B cell (primary cell): ENCODE results near the gene SLC35B2. TPM values are rescaled to one million over a fixed set of nuclear protein-coding genes. Genes with fewer than 3 reads are reported as not detected.

Experiments
- ATAC-seq: fragments of 200-7000 bp; cut with Tn5 transposase; one replicate; pipeline ENCODE4 v1.10.0; 2021; ENCODE audit warnings: low read depth, mild to moderate bottlenecking, moderate number of reproducible peaks, moderate library complexity
- CTCF ChIA-PET: fragments of 350-600 bp; sonication (Branson Sonifier 250); formaldehyde crosslinking; loops from one replicate; lab custom pipeline; 2021; ENCODE audit warnings: antibody characterized with exemption, inconsistent platforms; lab: Charles Lee
- POLR2A ChIA-PET: fragments of 350-600 bp; sonication (Branson Sonifier 250); formaldehyde crosslinking; loops from one replicate; lab custom pipeline; 2021; ENCODE audit warnings: antibody characterized with exemption; lab: Charles Lee
- DNase-seq: peaks from one replicate; pipeline ENCODE4 v3.0.0; 2013
- H2AFZ ChIP-seq: 2 replicates; pipeline ENCODE4 v1.6.1; 2012; ENCODE audit warnings: mild to moderate bottlenecking, low read depth, low read length; ENCODE audit not compliant: insufficient read depth, poor library complexity, severe bottlenecking
- H3K27ac ChIP-seq, 2 donors: 1 replicate in 1 of 2; 2 replicates in 1 of 2; pipeline ENCODE4 v1.5.1; 2012 to 2013; ENCODE audit warnings: low read length in 2 of 2, mild to moderate bottlenecking in 2 of 2, moderate library complexity in 1 of 2
- H3K27me3 ChIP-seq, 4 experiments: fragments of 200-600 bp in 1 of 4; sonication (generic) in 1 of 4; replicated peaks in 1 of 4; 1 replicate in 2 of 4; 2 replicates in 2 of 4; pipeline versions ENCODE4 v1.6.1 to v1.7.0; 2013 to 2016; ENCODE audit warnings: low read length in 3 of 4, mild to moderate bottlenecking in 2 of 4, mixed read lengths in 1 of 4, moderate library complexity in 1 of 4; ENCODE audit not compliant: insufficient read depth in 4 of 4, control insufficient read depth in 3 of 4; ENCODE audit errors: control extremely low read depth in 1 of 4
- H3K36me3 ChIP-seq, 2 experiments: replicated peaks in 1 of 2; 1 replicate in 1 of 2; 2 replicates in 1 of 2; pipeline versions ENCODE4 v1.6.1 to v1.7.1; 2013; ENCODE audit warnings: low read length in 1 of 2; ENCODE audit not compliant: insufficient read depth in 2 of 2, control insufficient read depth in 1 of 2; ENCODE audit errors: control extremely low read depth in 1 of 2, extremely low read depth in 1 of 2
- H3K4me1 ChIP-seq, 2 donors: fragments of 200-600 bp in 1 of 2; sonication (generic) in 1 of 2; 1 replicate in 1 of 2; 2 replicates in 1 of 2; pipeline versions ENCODE4 v1.5.1 to v1.6.1; 2013 to 2017; ENCODE audit warnings: low read length in 2 of 2; ENCODE audit not compliant: control insufficient read depth in 2 of 2, insufficient read depth in 2 of 2
- H3K4me2 ChIP-seq: replicated peaks from 2 replicates; pipeline ENCODE3; 2012; ENCODE audit warnings: mild to moderate bottlenecking, low read depth, low read length; ENCODE audit not compliant: poor library complexity, severe bottlenecking
- H3K4me3 ChIP-seq, 5 experiments: fragments of 200-600 bp in 1 of 5; sonication (generic) in 1 of 5; 1 replicate in 3 of 5; 2 replicates in 2 of 5; pipeline versions ENCODE4 v1.5.1 to v1.7.0; 2011 to 2016; ENCODE audit warnings: low read length in 4 of 5, mild to moderate bottlenecking in 4 of 5, low read depth in 2 of 5, control low read depth in 1 of 5, moderate library complexity in 1 of 5; ENCODE audit not compliant: insufficient read depth in 1 of 5; ENCODE audit errors: control extremely low read depth in 1 of 5, extremely low read depth in 1 of 5
- H3K79me2 ChIP-seq: fragments of 200-600 bp; sonication (generic); one replicate; pipeline ENCODE4 v1.6.0; 2016; ENCODE audit warnings: low read length; ENCODE audit not compliant: control insufficient read depth, insufficient read depth
- H3K9ac ChIP-seq: fragments of 200-600 bp; sonication (generic); 2 replicates; pipeline ENCODE4 v1.6.1; 2017; ENCODE audit warnings: mild to moderate bottlenecking, low read length, moderate library complexity
- H3K9me3 ChIP-seq, 3 donors: one replicate each; pipeline versions ENCODE4 v1.6.1 to v1.7.1; 2013; ENCODE audit warnings: low read length in 2 of 3; ENCODE audit not compliant: control insufficient read depth in 2 of 3, insufficient read depth in 1 of 3; ENCODE audit errors: control extremely low read depth in 1 of 3
- H4K20me1 ChIP-seq: 2 replicates; pipeline ENCODE4 v1.6.0; 2012; ENCODE audit warnings: mild to moderate bottlenecking, low read length; ENCODE audit not compliant: insufficient read depth, control insufficient read depth, poor library complexity, severe bottlenecking
- H3K27ac Mint-ChIP-seq: one replicate; pipeline ENCODE4 v1.8.0; 2021; ENCODE audit warnings: mixed read lengths
- H3K27me3 Mint-ChIP-seq: one replicate; pipeline ENCODE4 v1.8.0; 2021; ENCODE audit warnings: mixed read lengths
- H3K4me1 Mint-ChIP-seq: one replicate; pipeline ENCODE4 v1.8.0; 2021; ENCODE audit warnings: mixed read lengths
- H3K4me3 Mint-ChIP-seq: one replicate; pipeline ENCODE4 v1.8.0; 2021; ENCODE audit warnings: mixed read lengths
- H3K9me3 Mint-ChIP-seq: one replicate; pipeline ENCODE4 v1.8.0; 2022; ENCODE audit warnings: mixed read lengths; ENCODE audit not compliant: insufficient read depth
- EZH2 ChIP-seq: IDR thresholded peaks from 2 replicates; pipeline ENCODE4 v1.6.1; 2012; ENCODE audit warnings: borderline replicate concordance, low read depth, mild to moderate bottlenecking, moderate library complexity, low read length; ENCODE audit not compliant: insufficient read depth, poor library complexity, severe bottlenecking
- WGBS: methylation state at CpG from one replicate; pipeline ENCODE4 v1.1.5; 2013; ENCODE audit warnings: missing lambda C conversion rate; ENCODE audit not compliant: insufficient coverage; 5-methylcytosine and 5-hydroxymethylcytosine counted together
- intact Hi-C: fragments of 100-400 bp; cut with micrococcal nuclease; formaldehyde crosslinking; loops from one replicate; pipeline ENCODE4 v1.10.0; 2022
- polyA plus RNA-seq: library from polyadenylated mRNA; depleted of rRNA; stranded (reverse); fragments of >200 nt; gene quantifications from 2 replicates; pipeline ENCODE4 v1.2.3, GENCODE V29; 2012
- total RNA-seq, 2 donors: library from RNA; stranded (reverse); fragments of 120-200 nt in 1 of 2; gene quantifications; 1 replicate in 1 of 2; 2 replicates in 1 of 2; pipeline versions ENCODE4 v1.2.3 to v1.2.4, GENCODE V29; 2013 to 2022
- TF ChIP-seq, protein P1 (sequence below): fragments of 200-600 bp; IDR thresholded peaks from one replicate; pipeline ENCODE4 v1.8.0; 2022; ENCODE audit warnings: antibody characterized with exemption, mild to moderate bottlenecking

The SLC35B2 gene
- total and polyA plus RNA-seq, 2 donors (not counting 1 experiment from before 2014, with no cell fraction given), result 30.0 to 35.2 TPM

DNA sequence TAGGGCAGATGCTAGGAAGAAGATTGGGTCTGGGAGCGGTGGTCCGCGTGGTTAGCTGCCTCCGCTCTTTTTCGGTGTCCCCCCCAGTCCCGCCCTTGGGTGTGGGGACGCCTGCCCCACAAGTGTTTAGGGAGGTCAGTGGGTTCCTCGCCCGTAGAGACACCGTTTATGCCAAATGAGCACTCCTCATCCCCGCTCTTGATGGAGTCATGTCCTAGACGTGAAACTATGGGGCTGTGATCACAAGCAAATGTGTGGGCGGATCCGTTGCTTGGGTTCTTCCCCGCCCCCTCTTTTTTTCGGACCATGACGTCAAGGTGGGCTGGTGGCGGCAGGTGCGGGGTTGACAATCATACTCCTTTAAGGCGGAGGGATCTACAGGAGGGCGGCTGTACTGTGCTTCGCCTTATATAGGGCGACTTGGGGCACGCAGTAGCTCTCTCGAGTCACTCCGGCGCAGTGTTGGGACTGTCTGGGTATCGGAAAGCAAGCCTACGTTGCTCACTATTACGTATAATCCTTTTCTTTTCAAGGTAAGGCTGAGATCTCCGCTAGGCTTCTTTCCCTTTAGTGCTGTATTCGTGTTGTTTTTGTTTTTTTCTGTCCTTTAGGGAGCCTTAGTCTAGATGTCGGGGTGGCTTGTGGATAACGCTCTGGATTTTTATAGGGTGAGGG lies 10.5 kb downstream of the SLC35B2 start, which contains the start of gene HSP90AB1:
Gene HSP90AB1 (plus strand): TSS at position 439 of the 675 bp plus-strand sequence. CDS start 1,529 bp downstream, outside the sequence.
- H3K79me2 ChIP-seq, result peaks cover 34% of the 10 kb centered on the region
- intact Hi-C loops, result loop anchor here (1.0 to 5.0 kb wide), 6 partner anchors 8 to 119 kb away; partner anchors contain the start of genes AARS2, MRPL14, SLC29A1 and SLC35B2
- CTCF ChIA-PET, result interaction anchor here (1.2 to 7.6 kb wide), 9 partner anchors 8 to 1465 kb away, joined by 3 to 68 read pairs (median 11); partner anchors contain the start of genes BICRAL, SLC29A1, SLC35B2 and TMEM151B
- peak within 1 kb of the TSS; percentile 99 for H3K9ac ChIP-seq
- peak within 1 kb of the TSS; percentile 86 for H2AFZ ChIP-seq
- H4K20me1 ChIP-seq, result peaks cover 47% of the 10 kb centered on the region
- H3K4me2 ChIP-seq, result peak within 1 kb of the TSS; percentile 97
- no peaks in the 10 kb centered on the region for H3K9me3 ChIP-seq
- peak; percentile 74 for ATAC-seq
- POLR2A ChIA-PET, result interaction anchor here (0.6 to 6.1 kb wide), 16 partner anchors 9 to 617 kb away, joined by 3 to 105 read pairs (median 4); partner anchors contain the start of genes AARS2, CDC5L, GTPBP2 and MRPL14
- no peaks in the 10 kb centered on the region for H3K9me3 Mint-ChIP-seq
- peaks cover 12 to 30% of the 10 kb centered on the region in 2 donors for H3K4me1 ChIP-seq
- WGBS, result 0% methylated on average over 25 of the region's 34 CpGs
- H3K4me3 ChIP-seq, result peak within 1 kb of the TSS; percentile 85 to 100 (median 98)
- H3K27ac Mint-ChIP-seq, result peak within 1 kb of the TSS; percentile 95
- H3K4me3 Mint-ChIP-seq, result peak within 1 kb of the TSS; percentile 96
- peak; percentile 99 for DNase-seq
- H3K27me3 Mint-ChIP-seq, result no peaks in the 10 kb centered on the region
- H3K27ac ChIP-seq, result peak within 1 kb of the TSS; percentile 93 to 99
- no peaks in the 10 kb centered on the region for H3K27me3 ChIP-seq
- no peak for TF ChIP-seq EZH2
- TF ChIP-seq, protein P1, sequence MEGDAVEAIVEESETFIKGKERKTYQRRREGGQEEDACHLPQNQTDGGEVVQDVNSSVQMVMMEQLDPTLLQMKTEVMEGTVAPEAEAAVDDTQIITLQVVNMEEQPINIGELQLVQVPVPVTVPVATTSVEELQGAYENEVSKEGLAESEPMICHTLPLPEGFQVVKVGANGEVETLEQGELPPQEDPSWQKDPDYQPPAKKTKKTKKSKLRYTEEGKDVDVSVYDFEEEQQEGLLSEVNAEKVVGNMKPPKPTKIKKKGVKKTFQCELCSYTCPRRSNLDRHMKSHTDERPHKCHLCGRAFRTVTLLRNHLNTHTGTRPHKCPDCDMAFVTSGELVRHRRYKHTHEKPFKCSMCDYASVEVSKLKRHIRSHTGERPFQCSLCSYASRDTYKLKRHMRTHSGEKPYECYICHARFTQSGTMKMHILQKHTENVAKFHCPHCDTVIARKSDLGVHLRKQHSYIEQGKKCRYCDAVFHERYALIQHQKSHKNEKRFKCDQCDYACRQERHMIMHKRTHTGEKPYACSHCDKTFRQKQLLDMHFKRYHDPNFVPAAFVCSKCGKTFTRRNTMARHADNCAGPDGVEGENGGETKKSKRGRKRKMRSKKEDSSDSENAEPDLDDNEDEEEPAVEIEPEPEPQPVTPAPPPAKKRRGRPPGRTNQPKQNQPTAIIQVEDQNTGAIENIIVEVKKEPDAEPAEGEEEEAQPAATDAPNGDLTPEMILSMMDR, result no peak
- peaks cover 43% of the 10 kb centered on the region for H3K4me1 Mint-ChIP-seq
- peaks cover 8 to 39% of the 10 kb centered on the region in 2 experiments for H3K36me3 ChIP-seq
